ENCODE data around the gene BPGM.

Gene BPGM

GRCh38 chr7:134611611-134612151, 35.0 kb upstream of the BPGM start:
- Histone ChIP-seq H3K9me3 (ENCODE audit: severe bottlenecking) (no peaks in the 10 kb centered on the region), H3K36me3 (no peaks in the 10 kb centered on the region), H3K27me3 (ENCODE audit: insufficient read depth, low read depth, severe bottlenecking) (no peaks in the 10 kb centered on the region), H3K27ac (no peak overlapping the region), H3K4me3 (ENCODE audit: low read depth, low read length) (no peak overlapping the region)
- no peak for DNase-seq
- TF ChIP-seq CTCF (IDR thresholded peaks at IDR 0.05; ENCODE audit: low read depth, low read length), result no peak

- Histone ChIP-seq H3K4me3 (ENCODE audit: low read depth, low read length) (no peak overlapping the region), H3K36me3 (no peaks in the 10 kb centered on the region), H3K9me3 (ENCODE audit: severe bottlenecking) (no peaks in the 10 kb centered on the region), H3K27me3 (ENCODE audit: insufficient read depth, low read depth, severe bottlenecking) (no peaks in the 10 kb centered on the region), H3K27ac (no peak overlapping the region)
- no peak for TF ChIP-seq CTCF (IDR thresholded peaks at IDR 0.05; ENCODE audit: low read depth, low read length)
- no peak for DNase-seq
Observed at GRCh38 chr7:134612197-134612596, 34.5 kb upstream of the BPGM start.

- TF ChIP-seq CTCF (IDR thresholded peaks at IDR 0.05; ENCODE audit: low read depth, low read length), result no peak
- Histone ChIP-seq H3K36me3 (no peaks in the 10 kb centered on the region), H3K9me3 (ENCODE audit: severe bottlenecking) (no peaks in the 10 kb centered on the region), H3K27ac (no peak overlapping the region), H3K27me3 (ENCODE audit: insufficient read depth, low read depth, severe bottlenecking) (no peaks in the 10 kb centered on the region), H3K4me3 (ENCODE audit: low read depth, low read length) (no peak overlapping the region)
- DNase-seq, result no peak
Observed at GRCh38 chr7:134613623-134614347, 32.9 kb upstream of the BPGM start.

- Histone ChIP-seq H3K27me3 (ENCODE audit: insufficient read depth, low read depth, severe bottlenecking) (no peaks in the 10 kb centered on the region), H3K27ac (no peak overlapping the region), H3K4me3 (ENCODE audit: low read depth, low read length) (no peak overlapping the region), H3K9me3 (ENCODE audit: severe bottlenecking) (no peaks in the 10 kb centered on the region), H3K36me3 (no peaks in the 10 kb centered on the region)
- DNase-seq, result no peak
- no peak for TF ChIP-seq CTCF (IDR thresholded peaks at IDR 0.05; ENCODE audit: low read depth, low read length)
Observed at GRCh38 chr7:134616611-134617010, 30.0 kb upstream of the BPGM start.

- H3K4me3 ChIP-seq (ENCODE audit: low read depth, low read length), result no peak overlapping the region
- no peak for TF ChIP-seq CTCF (IDR thresholded peaks at IDR 0.05; ENCODE audit: low read depth, low read length)
- no peaks in the 10 kb centered on the region for H3K27me3 ChIP-seq (ENCODE audit: insufficient read depth, low read depth, severe bottlenecking)
- no peaks in the 10 kb centered on the region for H3K36me3 ChIP-seq
- no peak for DNase-seq
- no peak overlapping the region for H3K27ac ChIP-seq
- H3K9me3 ChIP-seq (ENCODE audit: severe bottlenecking), result no peaks in the 10 kb centered on the region
Observed at GRCh38 chr7:134618756-134619530, 27.7 kb upstream of the BPGM start.
